Measurements from ENCODE around the gene GRIN3A. TPM values are rescaled to one million over a fixed set of nuclear protein-coding genes. Genes with fewer than 3 reads are reported as not detected.

GRIN3A gene
- total RNA-seq, 1 experiment from 2014 or later = 0.03 TPM

- Histone ChIP-seq H3K27me3 (ENCODE audit: control insufficient read depth, insufficient read depth, low read length) (no peaks in the 10 kb centered on the region), H3K9me3 (ENCODE audit: control insufficient read depth, insufficient read depth, low read depth, low read length) (no peaks in the 10 kb centered on the region), H3K36me3 (ENCODE audit: control insufficient read depth, insufficient read depth, low read length) (no peaks in the 10 kb centered on the region), H3K4me3 (ENCODE audit: low read depth in 2 of 2, low read length in 2 of 2) (no peak overlapping the region), H3K4me1 (ENCODE audit: control insufficient read depth, insufficient read depth, low read length) (no peaks in the 10 kb centered on the region), H3K27ac (ENCODE audit: low read length) (no peak overlapping the region)
- in situ Hi-C loops (cut with HindIII; ENCODE audit: low pct_unique_long_range_greater_than_20kb, low sequenced_read_pairs) = no loop called here
- ChIA-PET POLR2A (no interaction called here), CTCF (no interaction called here)
- BruUV-seq (replicated peaks) = no TSS peak
- no peak for TF ChIP-seq TCF7L2 (IDR thresholded peaks at IDR 0.05; ENCODE audit: low read depth, low read length)
- TF ChIP-seq POLR2AphosphoS5 (IDR thresholded peaks at IDR 0.05; ENCODE audit: low read depth, low read length) = no peak
- TF ChIP-seq SIN3A (IDR thresholded peaks at IDR 0.05; ENCODE audit: borderline replicate concordance, insufficient read depth, low read depth, low read length) = no peak
- no peak for TF ChIP-seq CTCF (IDR thresholded peaks at IDR 0.05)
- no peak for TF ChIP-seq REST (IDR thresholded peaks at IDR 0.05; ENCODE audit: insufficient read depth in 1 of 2, low read depth in 2 of 2, low read length in 1 of 2)
- DNase-seq (ENCODE audit: low read depth, low spot score) = no peak
- ATAC-seq = no peak
- intact Hi-C loops (cut with micrococcal nuclease; ENCODE audit: unreplicated experiment) = no loop called here
Observed at GRCh38 chr9:101652601-101653175, 85.8 kb downstream of the GRIN3A start.

- no peak for ATAC-seq
Observed at GRCh38 chr9:101650142-101650541, 88.3 kb downstream of the GRIN3A start.

More at GRCh38 chr9:101650142-101650541, 88.3 kb downstream of the GRIN3A start:
- ChIA-PET POLR2A (no interaction called here), CTCF (no interaction called here)
- Histone ChIP-seq H3K27me3 (ENCODE audit: control insufficient read depth, insufficient read depth, low read length) (no peaks in the 10 kb centered on the region), H3K4me1 (ENCODE audit: control insufficient read depth, insufficient read depth, low read length) (no peaks in the 10 kb centered on the region), H3K9me3 (ENCODE audit: control insufficient read depth, insufficient read depth, low read depth, low read length) (no peaks in the 10 kb centered on the region), H3K36me3 (ENCODE audit: control insufficient read depth, insufficient read depth, low read length) (no peaks in the 10 kb centered on the region), H3K4me3 (ENCODE audit: low read depth in 2 of 2, low read length in 2 of 2) (no peak overlapping the region), H3K27ac (ENCODE audit: low read length) (no peak overlapping the region)
- no peak for DNase-seq (ENCODE audit: low read depth, low spot score)
- in situ Hi-C loops (cut with HindIII; ENCODE audit: low pct_unique_long_range_greater_than_20kb, low sequenced_read_pairs) = no loop called here
- BruUV-seq (replicated peaks) = no TSS peak
- TF ChIP-seq CTCF (IDR thresholded peaks at IDR 0.05) (no peak), POLR2AphosphoS5 (IDR thresholded peaks at IDR 0.05; ENCODE audit: low read depth, low read length) (no peak), SIN3A (IDR thresholded peaks at IDR 0.05; ENCODE audit: borderline replicate concordance, insufficient read depth, low read depth, low read length) (no peak), TCF7L2 (IDR thresholded peaks at IDR 0.05; ENCODE audit: low read depth, low read length) (no peak), REST (IDR thresholded peaks at IDR 0.05; ENCODE audit: insufficient read depth in 1 of 2, low read depth in 2 of 2, low read length in 1 of 2) (no peak)
- intact Hi-C loops (cut with micrococcal nuclease; ENCODE audit: unreplicated experiment) = no loop called here

All from Panc1 (cell line).